Upper lobe of left lung (tissue), 6 donors: ENCODE results near the gene EML1. TPM values are rescaled to one million over a fixed set of nuclear protein-coding genes. Genes with fewer than 3 reads are reported as not detected.

Source experiments
- ATAC-seq, 2 donors: fragments of 200-7000 bp; cut with Tn5 transposase; one replicate each; pipeline ENCODE4 v1.9.1; 2022; ENCODE audit warnings: mild to moderate bottlenecking in 2 of 2, moderate library complexity in 2 of 2; ENCODE audit not compliant: low FRiP score in 2 of 2
- DNase-seq, 2 donors: peaks; one replicate each; pipeline ENCODE4 v3.0.0-alpha.2; 2019 to 2020
- H3K27ac ChIP-seq, 4 donors: fragments of 200-600 bp; sonication (generic); one replicate each; pipeline ENCODE4 v1.5.1; 2016 to 2019
- H3K27me3 ChIP-seq, 4 donors: fragments of 200-600 bp; sonication (generic); one replicate each; pipeline ENCODE4 v1.5.1; 2017 to 2019
- H3K36me3 ChIP-seq, 4 donors: fragments of 200-600 bp; sonication (generic); one replicate each; pipeline ENCODE4 v1.5.1; 2016 to 2019
- H3K4me1 ChIP-seq, 4 donors: fragments of 200-600 bp; sonication (generic); one replicate each; pipeline ENCODE4 v1.5.1; 2018 to 2019
- H3K4me3 ChIP-seq, 4 donors: fragments of 200-600 bp; sonication (generic); one replicate each; pipeline ENCODE4 v1.5.1; 2017 to 2019; ENCODE audit warnings: mild to moderate bottlenecking in 2 of 4, moderate library complexity in 1 of 4
- H3K9me3 ChIP-seq, 4 donors: fragments of 200-600 bp; sonication (generic); one replicate each; pipeline ENCODE4 v1.5.1; 2018 to 2019
- EP300 ChIP-seq, 4 donors: sonication (generic); formaldehyde crosslinking; IDR thresholded peaks; one replicate each; pipeline ENCODE4 v1.5.1; 2017; ENCODE audit warnings: antibody characterized with exemption in 4 of 4, control low read depth in 2 of 4
- POLR2A ChIP-seq, 4 donors: fragments of 450-650 bp; IDR thresholded peaks; one replicate each; pipeline ENCODE4 v1.5.1; 2016 to 2017; ENCODE audit warnings: antibody characterized with exemption in 4 of 4, mild to moderate bottlenecking in 2 of 4
- POLR2AphosphoS5 ChIP-seq, 2 donors: sonication (generic); formaldehyde crosslinking; IDR thresholded peaks; one replicate each; pipeline ENCODE4 v1.5.1; 2017; ENCODE audit warnings: antibody characterized with exemption in 2 of 2
- WGBS, 2 donors: methylation state at CpG; one replicate each; pipeline ENCODE4 v1.1.5; 2017 to 2018; 5-methylcytosine and 5-hydroxymethylcytosine counted together
- total RNA-seq, 6 donors: library from RNA; depleted of rRNA in 4 of 6; stranded (reverse); fragments of >200 nt in 4 of 6; gene quantifications; one replicate each; pipeline versions ENCODE4 v1.1.0 to v1.2.1, GENCODE V29; 2016 to 2021
- TF ChIP-seq, protein P1 (sequence below), 6 experiments: fragments of 450-650 bp in 4 of 6; fragments of 200-600 bp in 2 of 6; sonication (generic) in 2 of 6; IDR thresholded peaks; one replicate each; pipeline ENCODE4 v1.5.1; 2016 to 2019; ENCODE audit warnings: antibody characterized with exemption in 6 of 6
- donor health status: DM: no; HTN: no; CAD: no; lungs with moderate emphysema.
- donor health status: DM: no; HTN: yes; CAD: no; lungs with severe emphysema.

EML1 gene
- total RNA-seq, 6 donors from 2014 or later = 22.2 to 55.5 (median 36.4) TPM

- no peak for ATAC-seq
- Histone ChIP-seq H3K27ac (no peak overlapping the region), H3K4me1 (peaks cover 0 to 6% (median 3%) of the 10 kb centered on the region in 4 donors)
Measured at GRCh38 chr14:99777951-99778350, 15.3 kb upstream of the EML1 start.

DNA sequence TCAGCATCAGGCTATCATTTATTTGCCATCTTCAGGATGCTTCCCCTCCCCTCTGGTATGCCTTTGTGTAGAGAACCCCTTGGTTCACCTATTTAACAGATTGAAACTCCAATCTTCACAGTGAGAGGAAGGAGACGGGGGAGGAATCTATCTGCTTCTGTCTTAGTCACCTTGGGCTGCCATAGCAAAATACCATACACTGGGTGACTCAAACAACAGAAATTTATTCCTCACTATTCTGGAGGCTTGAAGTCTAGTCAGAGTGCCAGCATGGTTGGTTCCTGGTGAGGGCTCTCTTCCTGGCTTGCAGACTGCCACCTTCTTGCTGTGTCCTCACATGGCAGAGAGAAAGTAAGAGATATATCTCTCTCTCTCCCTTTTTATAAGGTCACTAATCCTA lies 13.5 kb upstream of the EML1 start:
- Histone ChIP-seq H3K36me3 (no peaks in the 10 kb centered on the region), H3K27me3 (no peaks in the 10 kb centered on the region), H3K4me1 (peaks cover 0 to under 1% (median 0%) of the 10 kb centered on the region in 4 donors), H3K9me3 (no peaks in the 10 kb centered on the region), H3K4me3 (no peak overlapping the region), H3K27ac (no peak overlapping the region)
- WGBS, 2 donors = 89 to 100% methylated on average over 1 of the region's 1 CpG
- TF ChIP-seq, protein P1, sequence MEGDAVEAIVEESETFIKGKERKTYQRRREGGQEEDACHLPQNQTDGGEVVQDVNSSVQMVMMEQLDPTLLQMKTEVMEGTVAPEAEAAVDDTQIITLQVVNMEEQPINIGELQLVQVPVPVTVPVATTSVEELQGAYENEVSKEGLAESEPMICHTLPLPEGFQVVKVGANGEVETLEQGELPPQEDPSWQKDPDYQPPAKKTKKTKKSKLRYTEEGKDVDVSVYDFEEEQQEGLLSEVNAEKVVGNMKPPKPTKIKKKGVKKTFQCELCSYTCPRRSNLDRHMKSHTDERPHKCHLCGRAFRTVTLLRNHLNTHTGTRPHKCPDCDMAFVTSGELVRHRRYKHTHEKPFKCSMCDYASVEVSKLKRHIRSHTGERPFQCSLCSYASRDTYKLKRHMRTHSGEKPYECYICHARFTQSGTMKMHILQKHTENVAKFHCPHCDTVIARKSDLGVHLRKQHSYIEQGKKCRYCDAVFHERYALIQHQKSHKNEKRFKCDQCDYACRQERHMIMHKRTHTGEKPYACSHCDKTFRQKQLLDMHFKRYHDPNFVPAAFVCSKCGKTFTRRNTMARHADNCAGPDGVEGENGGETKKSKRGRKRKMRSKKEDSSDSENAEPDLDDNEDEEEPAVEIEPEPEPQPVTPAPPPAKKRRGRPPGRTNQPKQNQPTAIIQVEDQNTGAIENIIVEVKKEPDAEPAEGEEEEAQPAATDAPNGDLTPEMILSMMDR (IDR thresholded peaks at IDR 0.05) = no peak
- no peak for TF ChIP-seq POLR2A (IDR thresholded peaks at IDR 0.05)
- no peak for TF ChIP-seq EP300 (IDR thresholded peaks at IDR 0.05)
- TF ChIP-seq POLR2AphosphoS5 (IDR thresholded peaks at IDR 0.05) = no peak
- no peak for DNase-seq
- no peak for ATAC-seq

More at GRCh38 chr14:99777951-99778350, 15.3 kb upstream of the EML1 start:
- Histone ChIP-seq H3K4me3 (no peak overlapping the region), H3K9me3 (no peaks in the 10 kb centered on the region), H3K36me3 (no peaks in the 10 kb centered on the region), H3K27me3 (no peaks in the 10 kb centered on the region)
- no peak for DNase-seq
- WGBS, 2 donors = 95 to 100% methylated on average over 2 of the region's 2 CpGs
- TF ChIP-seq EP300 (IDR thresholded peaks at IDR 0.05) (no peak), POLR2AphosphoS5 (IDR thresholded peaks at IDR 0.05) (no peak), POLR2A (IDR thresholded peaks at IDR 0.05) (no peak)
- TF ChIP-seq, protein P1 (IDR thresholded peaks at IDR 0.05) = no peak

DNA sequence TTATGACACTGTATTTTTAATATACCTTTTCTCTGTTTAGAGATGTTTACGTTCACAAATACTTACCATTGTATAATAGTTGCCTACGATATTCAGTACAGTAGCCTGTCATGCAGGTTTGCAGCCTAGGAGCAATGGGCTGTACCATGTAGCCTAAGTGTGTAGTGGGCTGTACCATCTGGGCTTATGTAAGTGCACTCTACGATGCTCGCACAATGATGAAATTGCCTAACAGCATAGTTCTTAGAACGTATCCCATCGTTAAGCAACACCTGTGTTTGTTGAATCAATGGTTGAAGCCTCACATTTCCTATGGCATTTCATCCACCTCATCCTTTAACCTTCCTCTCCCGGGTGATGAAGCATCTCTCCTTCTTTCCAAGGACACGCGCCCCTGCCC lies 12.5 kb upstream of the EML1 start:
- ATAC-seq (peak in 1 of 2 donors; percentile 80), DNase-seq (peak in 1 of 2 donors; percentile 63)
- 74% methylated on average over 9 of the region's 9 CpGs for WGBS, 2 donors
- Histone ChIP-seq H3K4me1 (no peaks in the 10 kb centered on the region), H3K27ac (no peak overlapping the region), H3K36me3 (no peaks in the 10 kb centered on the region), H3K9me3 (no peaks in the 10 kb centered on the region), H3K4me3 (no peak overlapping the region), H3K27me3 (no peaks in the 10 kb centered on the region)
- TF ChIP-seq, protein P1 (IDR thresholded peaks at IDR 0.05) = no peak
- TF ChIP-seq POLR2A (IDR thresholded peaks at IDR 0.05) = no peak
- TF ChIP-seq POLR2AphosphoS5 (IDR thresholded peaks at IDR 0.05) = no peak
- TF ChIP-seq EP300 (IDR thresholded peaks at IDR 0.05) = no peak

DNA sequence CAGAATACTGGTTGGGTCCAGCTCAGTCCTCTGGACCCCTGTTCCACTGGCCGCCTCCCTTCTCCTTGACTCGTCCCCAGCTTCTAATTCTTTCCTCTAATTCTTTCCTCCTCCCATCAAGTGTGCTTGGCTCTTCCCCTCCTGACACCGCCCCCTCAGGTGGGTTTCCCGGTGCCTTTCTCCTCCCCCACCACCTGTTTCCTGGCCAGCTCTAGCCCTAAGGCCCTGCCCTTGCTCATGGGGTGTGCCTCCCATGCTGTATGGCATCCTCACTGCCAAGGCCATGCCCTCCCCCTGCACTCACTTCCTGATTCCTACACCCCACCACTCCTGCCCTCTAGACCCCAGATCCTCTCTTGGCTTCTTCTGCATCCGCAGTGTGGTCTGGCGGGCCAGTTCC lies 12.1 kb upstream of the EML1 start:
- no peak overlapping the region for H3K27ac ChIP-seq
- H3K9me3 ChIP-seq = no peaks in the 10 kb centered on the region
- no peak for TF ChIP-seq POLR2AphosphoS5 (IDR thresholded peaks at IDR 0.05)
- no peak for TF ChIP-seq EP300 (IDR thresholded peaks at IDR 0.05)
- TF ChIP-seq, protein P1 (IDR thresholded peaks at IDR 0.05) = no peak
- TF ChIP-seq POLR2A (IDR thresholded peaks at IDR 0.05) = no peak
- no peak for ATAC-seq
- H3K4me3 ChIP-seq = no peak overlapping the region
- no peaks in the 10 kb centered on the region for H3K4me1 ChIP-seq
- no peaks in the 10 kb centered on the region for H3K36me3 ChIP-seq
- H3K27me3 ChIP-seq = no peaks in the 10 kb centered on the region
- no peak for DNase-seq
- WGBS, 2 donors = 74 to 78% methylated on average over 6 of the region's 6 CpGs

DNA sequence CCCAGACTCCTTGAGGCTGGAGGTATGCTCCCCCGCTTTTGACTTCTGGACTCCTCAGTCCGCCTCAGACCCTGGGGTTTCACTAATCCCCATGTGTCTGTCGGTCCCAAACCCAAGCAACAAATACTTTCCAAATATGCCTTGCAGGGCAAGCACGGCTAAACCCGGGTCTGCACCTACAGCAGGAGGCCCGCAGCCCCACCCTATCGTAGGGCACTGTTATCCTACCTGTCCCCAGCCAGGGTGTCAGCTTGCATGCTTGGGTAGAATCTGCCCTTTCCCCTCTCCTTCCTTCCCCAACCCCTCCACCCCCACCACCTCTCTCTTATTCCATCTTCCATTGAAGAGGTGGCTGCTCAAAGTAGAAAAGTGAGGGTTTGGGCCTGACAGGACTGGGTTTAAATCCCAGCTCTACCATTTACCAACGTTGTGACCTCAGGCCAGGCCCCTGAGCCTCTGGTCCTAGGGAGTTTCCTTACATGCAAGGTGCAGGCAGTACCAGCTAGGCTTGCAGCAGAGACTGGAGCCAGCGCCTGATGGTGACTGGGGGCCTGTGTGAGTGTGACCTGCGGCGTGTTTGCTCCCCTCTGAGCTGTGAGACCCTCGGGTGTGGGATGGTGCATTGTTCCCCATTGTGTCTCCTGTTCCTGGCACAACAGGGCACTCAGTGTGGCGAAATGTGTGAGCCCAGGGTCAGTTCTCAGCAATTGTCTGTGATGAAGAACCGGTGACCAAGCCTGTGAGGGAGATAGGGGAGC lies 11.2 kb upstream of the EML1 start:
- Histone ChIP-seq H3K9me3 (no peaks in the 10 kb centered on the region), H3K4me1 (no peaks in the 10 kb centered on the region), H3K27ac (no peak overlapping the region), H3K36me3 (no peaks in the 10 kb centered on the region), H3K4me3 (no peak overlapping the region), H3K27me3 (no peaks in the 10 kb centered on the region)
- no peak for ATAC-seq
- 84 to 88% methylated on average over 8 to 14 of the region's 14 CpGs for WGBS, 2 donors
- TF ChIP-seq POLR2AphosphoS5 (IDR thresholded peaks at IDR 0.05) = no peak
- no peak for TF ChIP-seq EP300 (IDR thresholded peaks at IDR 0.05)
- TF ChIP-seq, protein P1 (IDR thresholded peaks at IDR 0.05) = no peak
- DNase-seq = no peak
